Measurements from ENCODE around the gene DNAJB13.

GRCh38 chr11:73912026-73912425 is 38.8 kb upstream of the DNAJB13 start:
- TF ChIP-seq ZC3H10 (CRISPR knock-in tag; IDR thresholded peaks at IDR 0.05) (no peak), CSRNP3 (CRISPR knock-in tag; IDR thresholded peaks at IDR 0.05) (no peak), RARB (CRISPR knock-in tag; IDR thresholded peaks at IDR 0.05) (no peak), ISL1 (CRISPR knock-in tag; IDR thresholded peaks at IDR 0.05) (no peak), ZFP30 (CRISPR knock-in tag; IDR thresholded peaks at IDR 0.05) (no peak), TOX (CRISPR knock-in tag; IDR thresholded peaks at IDR 0.05; ENCODE audit: borderline replicate concordance) (no peak), TCF4 (CRISPR knock-in tag; IDR thresholded peaks at IDR 0.05; ENCODE audit: borderline replicate concordance) (no peak), ZFP3 (CRISPR knock-in tag; IDR thresholded peaks at IDR 0.05) (no peak), POU6F1 (CRISPR knock-in tag; IDR thresholded peaks at IDR 0.05; ENCODE audit: borderline replicate concordance, low read depth) (no peak)

Data from SK-N-SH treated with all-trans-retinoic acid at 6 μM for 48 hours (cell line).